ENCODE measurements around the gene STOML1.
"Not testable (repeated sequence)": the region's sequence is repeated elsewhere in the genome, so short reads cannot be mapped to it uniquely, and the experiment has no call there.

Gene STOML1

DNA sequence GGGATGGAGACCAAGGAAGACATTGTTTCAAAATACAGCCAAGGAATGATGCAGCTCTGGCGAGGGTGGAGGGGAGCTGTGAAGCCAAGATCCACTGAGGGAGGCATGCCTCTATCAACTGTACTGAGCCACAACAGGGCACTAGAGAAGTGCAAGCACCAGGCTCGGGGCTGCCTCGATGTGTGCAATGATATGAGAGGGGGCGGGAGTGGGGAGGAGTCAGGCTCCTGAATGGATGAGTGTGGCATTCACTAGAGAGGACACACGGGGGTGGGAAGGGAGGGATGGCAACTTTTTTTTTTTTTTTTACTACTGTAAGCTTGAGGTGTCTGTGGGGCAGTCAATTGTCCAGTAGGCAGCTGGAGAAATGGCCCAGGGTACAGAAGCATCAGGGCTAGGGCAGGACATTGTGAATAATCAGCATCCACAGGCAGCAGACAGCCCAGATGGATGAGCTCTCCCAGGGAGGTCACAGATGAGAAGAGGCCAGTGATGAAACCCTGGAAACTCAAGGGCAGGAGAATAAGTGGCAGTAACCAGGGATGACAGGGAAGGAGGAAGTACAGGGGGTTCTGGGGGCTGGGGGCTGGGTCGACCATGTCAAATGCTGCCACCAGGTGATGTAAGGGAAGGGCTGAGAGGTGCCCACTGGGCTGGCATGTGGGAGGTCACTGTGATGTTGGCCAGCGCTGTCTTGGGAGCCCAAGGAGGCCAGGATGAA lies 5.9 kb downstream of the STOML1 start:
- DNase-seq, result no peak

DNA sequence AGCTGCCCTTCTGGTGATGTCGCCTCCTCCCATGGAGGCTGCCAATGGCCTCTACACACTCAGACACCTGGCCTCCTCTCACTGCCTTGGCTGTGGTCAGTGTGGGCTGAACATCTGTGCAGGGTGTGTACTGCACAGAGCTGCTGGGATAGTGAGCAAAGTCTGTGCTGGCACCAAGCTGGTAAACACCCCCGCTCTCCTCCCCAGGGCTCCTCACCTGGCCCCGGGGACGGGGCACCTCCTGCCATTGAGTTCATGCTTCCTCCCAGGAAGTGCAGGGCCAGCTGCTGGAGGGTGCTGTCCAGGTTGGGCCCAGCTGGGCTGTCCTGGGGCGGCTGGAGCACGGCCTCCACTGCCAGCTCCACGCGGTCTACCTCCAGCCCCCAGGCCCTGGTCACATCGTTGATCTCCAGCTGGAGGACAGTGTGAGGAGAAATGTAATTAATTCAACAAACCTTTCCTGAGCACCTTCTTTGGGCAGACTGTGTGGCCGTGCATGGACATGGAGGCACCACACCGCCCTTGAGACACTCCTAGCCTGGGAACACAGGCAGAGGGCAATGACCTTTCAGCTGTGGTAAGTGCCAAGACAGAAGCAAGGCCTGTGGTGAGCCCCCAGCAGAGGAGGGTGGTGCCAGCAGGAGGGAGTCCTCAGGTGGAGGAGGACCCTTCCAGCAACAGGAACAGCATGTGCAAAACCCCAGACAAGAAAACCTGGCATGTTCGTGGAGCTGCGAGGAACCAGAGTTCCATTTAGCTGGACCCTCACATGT lies 6.8 kb downstream of the STOML1 start:
- no peak for DNase-seq

DNA sequence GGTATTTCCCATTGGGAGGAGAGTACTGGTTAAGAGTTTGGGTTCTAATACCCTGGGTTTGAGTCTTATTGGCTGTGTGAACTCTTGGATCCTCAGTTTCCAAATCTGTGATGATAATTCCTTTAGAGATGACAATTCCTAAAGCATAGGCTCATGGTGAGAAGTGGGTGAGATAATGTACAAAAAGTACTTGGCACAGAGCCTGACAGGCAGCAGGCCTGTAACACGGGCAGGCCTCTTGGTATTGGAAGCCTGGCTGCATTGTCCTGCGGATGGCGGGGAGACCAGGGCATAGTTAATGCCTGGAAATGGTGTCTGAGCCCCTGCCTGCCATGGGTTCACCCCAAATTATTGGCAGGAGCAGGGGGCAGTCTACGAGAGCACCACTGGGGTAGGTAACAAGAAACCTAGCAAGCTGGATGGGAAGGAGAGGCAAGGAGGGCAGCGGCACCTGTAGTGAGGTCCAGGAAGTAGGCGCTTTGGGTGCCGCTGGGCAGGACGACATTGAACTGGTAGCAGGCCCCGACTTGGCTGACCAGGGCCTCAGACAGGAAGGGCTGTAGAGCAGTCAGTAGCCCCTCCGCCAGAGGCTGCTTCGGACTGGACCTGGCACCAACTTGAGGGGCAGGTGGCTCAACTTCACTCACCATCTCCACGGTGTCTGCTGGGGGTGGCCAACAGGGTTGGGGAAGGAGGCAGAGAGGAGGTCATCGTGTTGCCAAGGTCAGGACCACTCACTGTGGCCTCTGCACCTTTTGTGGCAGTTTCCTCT lies 7.7 kb downstream of the STOML1 start:
- DNase-seq, result no peak

DNA sequence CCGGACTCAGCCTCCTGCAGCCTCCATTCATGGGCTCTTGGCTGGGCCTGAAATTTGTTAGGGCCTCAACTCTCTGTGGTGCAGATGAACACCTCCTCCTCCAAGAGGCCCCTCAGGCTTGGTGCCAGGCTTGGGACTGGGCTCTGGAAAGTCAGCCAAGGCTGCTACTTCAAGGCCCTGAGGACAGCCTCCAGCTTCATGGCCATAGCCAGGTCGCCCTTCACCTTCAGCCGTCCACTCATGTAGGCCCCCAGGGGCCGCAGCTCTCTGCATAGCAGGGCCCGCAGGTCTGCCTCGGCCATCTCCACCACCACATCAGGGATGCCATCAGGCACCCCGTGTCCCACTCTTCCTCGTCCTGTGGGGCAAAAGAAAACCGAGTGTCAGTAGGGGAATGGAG lies 8.3 kb downstream of the STOML1 start:
- no peak for DNase-seq

DNA sequence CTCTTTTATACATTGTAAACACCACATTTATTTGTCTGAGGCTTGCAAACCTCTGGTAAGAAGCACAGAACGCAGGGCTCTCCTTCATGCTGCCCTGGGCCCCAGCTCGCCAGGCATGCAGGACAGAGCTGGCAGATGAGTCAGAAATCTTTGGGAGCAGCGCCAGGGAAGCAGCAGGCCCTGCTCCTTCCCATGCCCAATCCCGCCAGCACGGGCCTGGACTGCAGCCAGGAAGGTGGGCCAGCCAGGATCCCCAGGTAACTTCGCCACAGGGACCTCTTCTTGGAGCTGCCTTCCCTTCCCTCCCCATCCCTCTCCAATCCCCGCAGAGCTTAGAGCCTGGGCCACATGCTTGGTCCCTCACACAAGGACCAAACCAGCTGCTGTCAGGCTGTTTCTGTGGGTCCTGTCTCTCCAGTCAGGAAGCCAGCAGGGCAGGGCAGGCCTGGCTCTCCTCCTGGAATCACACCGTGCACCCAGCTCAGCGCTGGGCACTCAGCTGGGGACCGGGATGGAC lies 8.8 kb downstream of the STOML1 start:
- no peak for DNase-seq

DNA sequence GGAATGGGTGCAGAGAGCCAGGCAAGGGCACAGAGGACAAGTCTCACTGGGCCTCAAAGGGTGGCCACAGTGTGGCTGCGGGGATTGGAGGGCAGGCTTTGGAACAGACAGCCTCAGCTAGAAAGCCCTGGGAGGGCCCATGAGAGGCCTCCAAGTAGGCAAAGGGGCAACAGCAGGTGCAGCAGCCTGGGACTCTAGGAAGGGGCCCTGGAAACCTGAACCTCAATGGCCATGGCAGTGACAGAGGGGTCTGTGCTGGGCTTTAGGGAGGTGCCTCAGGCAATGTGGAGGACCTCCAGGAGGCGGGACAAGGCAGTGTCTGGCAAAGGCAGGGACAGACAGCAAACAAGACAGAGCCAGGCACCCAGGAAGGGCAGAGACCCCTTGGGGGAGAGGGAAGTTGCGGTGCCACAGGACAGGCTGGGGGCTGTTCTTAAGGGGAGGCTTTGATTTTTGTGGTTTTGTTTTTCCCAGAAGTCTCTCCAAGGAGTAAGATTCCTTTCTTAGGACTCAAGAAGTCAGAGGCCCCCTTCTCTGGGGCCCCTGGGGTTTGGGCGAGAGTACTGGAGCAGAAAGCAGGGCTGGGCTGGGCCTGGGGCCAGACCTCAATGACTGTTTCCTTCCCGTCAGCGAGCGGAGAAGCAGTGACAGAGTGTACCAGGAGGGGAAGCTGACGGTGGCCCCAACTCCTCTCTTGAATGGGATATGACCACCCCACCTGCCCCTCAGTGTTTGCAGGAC lies 9.7 kb downstream of the STOML1 start:
- no peak for DNase-seq

DNA sequence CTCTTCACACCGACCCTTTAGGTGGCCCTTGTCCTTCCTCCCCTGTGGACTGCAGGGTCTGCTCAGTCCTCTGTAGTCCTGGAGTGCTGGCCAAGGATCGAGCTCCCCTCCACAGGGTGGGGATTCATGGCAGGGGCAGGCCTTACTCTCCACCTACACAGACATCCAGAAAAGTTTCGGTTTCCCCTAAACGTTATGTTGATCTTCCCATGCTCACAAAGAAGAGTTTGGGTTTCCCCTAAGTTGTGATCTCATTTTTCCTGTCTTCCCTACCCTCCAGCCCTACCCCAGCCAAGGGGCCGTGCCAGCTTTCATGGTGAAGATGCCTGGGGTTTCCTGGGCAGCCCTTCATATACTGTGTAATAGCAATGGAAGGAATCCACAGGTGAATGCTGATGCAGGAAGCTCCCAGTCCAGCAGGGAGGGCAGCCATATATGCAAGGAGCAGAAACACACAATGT lies 10.3 kb downstream of the STOML1 start:
- DNase-seq, result no peak

DNA sequence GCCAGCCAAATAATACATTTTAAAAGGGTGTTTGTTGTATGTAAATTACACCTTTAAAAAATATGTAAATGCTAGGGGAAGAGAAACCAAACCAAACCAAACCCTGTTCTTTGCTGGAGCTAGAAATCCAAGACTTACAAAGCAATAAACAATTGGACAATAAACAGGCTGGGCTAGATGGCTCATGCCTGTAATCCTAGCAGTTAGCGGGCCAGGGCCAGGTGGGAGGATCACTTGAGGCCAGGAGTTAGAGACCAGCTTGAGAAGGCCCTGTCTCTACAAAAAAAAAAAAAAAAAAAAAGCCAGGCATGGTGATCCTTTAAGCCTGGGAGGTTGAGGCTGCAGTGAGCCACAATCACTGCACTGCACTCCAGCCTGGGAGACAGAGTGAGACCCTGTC lies 12.5 kb downstream of the STOML1 start:
- DNase-seq, result no peak

DNA sequence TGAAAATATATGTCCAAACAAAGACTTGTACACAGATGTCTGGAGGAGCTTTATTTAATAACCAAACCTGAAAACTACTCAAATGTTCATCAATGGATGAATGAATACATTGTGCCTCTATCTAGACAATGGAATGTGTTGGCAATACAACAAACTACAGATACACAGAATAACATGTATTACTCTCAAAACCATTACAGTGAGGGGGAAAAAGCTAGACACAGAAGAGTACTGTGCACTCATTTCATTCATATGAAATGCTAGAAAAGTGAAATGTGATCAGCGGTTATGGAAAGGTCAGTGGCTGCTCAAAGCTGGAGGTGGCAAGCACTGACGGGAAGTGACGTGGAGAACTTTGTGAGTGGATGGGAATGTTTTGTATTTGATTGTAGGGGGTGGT lies 13.2 kb downstream of the STOML1 start:
- no peak for DNase-seq

DNA sequence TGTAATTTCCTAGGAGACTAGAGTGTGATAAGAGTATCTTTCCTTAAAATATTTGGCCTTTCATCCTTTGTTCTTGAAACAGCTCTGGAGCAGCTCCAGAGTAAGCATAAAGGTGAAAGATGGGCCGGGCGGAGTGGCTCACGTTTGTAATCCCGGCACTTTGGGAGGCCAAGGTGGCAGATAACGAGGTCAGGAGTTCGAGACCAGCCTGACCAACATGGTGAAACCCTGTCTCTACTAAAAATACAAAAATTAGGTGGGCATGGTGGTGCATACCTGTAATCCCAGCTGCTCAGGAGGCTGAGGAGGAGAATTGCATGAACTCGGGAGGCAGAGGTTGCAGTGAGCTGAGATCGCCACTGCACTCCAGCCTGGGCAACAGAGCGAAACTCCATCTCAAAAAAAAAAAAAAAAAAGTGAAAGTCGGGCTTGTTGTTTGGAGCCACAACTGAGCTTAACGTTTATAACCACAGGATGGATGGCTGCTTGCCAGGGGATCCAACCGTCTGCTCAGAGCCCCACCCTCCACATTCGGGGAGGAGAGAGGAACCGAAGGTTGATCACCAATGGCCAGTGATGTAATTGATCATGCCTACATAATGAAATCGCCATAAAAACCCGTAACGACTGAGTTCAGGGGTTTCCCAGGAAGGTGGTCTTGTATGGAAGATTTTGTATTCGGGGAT lies 16.5 kb downstream of the STOML1 start:
- DNase-seq, result not testable (repeated sequence)

DNA sequence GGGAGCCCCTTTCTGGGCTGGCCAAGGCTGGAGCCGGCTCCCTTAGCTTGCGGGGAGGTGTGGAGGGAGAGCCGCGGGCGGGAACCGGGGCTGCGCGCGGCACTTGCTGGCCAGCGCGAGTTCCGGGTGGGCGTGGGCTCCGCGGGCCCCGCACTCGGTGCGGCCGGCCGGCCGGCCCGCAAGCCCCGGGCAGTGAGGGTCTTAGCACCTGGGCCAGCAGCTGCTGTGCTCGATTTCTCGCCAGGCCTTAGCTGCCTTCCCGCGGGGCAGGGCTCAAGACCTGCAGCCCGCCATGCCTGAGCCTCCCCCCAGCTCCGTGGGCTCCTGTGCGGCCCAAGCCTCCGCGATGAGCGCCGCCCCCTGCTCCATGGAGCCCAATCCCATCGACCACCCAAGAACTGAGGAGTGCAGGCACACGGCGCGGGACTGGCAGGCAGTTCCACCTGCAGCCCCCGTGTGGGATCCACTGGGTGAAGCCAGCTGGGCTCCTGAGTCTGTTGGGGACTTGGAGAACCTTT lies 18.4 kb downstream of the STOML1 start:
- DNase-seq, result not testable (repeated sequence)

DNA sequence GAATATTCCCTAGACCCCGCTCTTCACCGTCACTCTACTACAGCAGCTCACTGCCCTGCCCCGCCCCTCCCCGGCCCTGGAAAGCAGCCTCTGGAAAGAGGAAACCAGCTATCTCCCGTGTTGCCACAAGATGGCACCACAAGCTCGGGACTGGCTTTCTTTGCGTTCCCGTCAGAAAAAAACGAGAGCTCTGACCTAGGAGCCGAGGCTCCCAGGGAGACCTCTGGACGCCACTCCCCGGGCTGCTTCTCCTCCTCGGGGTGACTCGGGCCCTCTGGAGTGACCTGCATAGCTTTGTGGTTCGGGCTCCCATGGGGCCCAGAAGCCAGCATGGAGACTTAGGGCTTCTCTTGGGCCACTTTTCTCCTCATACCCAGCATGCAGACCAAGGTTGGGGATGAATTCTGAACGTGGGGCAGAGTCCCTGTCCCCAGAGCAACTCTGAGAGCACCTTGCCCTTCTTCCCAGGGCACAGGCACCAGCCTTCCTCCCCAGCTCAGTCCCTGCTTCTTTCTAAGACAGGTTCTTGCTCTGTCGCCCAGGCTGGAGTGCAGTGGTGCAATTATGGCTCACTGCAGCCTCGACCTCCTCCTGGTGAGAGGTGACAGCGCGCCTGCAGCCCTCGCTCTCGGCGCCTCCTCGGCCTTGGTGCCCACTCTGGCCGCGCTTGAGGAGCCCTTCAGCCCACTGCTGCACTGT lies 19.0 kb downstream of the STOML1 start:
- peak; percentile 75 for DNase-seq

DNA sequence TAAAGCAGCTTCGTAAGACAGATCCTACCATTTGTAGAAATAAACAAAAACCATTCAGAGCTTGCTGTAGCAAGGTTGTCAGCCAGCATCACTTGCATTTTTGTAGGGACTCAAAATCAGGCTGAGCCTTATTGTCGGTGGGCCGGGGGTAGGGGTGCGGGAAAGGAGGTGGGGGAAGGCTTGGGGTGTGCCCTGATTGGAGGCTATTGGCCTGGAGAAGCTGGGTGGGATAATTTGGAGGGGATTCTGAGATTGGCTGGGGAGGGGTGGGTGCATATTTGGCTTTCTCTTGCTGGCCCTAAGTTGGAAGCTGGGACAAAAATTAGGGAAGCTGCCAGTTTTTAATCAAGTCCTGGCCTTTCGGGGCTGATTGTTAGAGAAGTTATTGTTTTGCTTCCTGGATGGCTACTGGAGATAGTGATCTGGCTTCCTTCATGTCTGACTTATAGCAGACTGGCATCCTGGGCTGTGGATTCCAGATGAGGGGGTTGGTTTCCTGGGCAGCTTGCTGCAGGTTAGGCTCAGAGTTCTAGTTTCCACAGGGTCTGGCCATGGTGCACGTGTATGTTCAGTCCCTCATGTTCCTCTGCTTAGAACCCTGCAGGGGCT lies 22.8 kb downstream of the STOML1 start:
- no peak for DNase-seq

DNA sequence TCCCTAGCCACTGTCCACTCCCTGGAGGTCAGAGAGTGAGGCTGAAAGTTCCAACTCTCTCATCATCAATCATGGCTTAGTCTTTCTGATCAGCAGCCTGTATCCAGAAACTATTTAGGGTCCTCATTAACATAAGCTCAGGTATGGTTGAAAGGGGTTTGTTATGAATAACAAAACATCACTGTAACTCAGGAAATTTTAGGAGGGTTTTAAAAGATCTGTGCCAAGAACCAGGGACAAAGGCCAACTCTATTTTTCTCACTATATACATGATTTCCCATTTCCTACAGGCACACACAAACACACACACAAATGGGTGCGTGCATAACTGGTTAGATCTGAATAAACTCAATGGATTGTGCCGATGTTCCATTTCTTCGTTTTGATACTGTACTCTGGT lies 23.6 kb downstream of the STOML1 start:
- DNase-seq, result no peak

DNA sequence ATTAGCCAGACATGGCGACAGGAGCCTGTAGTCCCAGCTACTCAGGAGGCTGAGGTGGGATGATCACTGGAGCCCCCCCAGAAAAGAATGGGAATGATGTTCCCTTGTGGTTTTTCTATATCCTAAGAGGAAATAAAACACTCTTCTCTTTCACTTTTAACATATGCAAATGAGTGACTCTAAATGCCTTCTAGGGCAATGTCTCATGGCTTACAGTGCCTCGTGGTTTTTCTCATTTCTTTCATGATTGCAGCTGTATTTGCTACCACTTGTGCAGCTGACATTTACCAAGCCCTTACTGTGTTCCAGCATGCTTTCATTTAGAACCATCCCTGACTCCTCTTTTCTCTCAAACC lies 26.4 kb downstream of the STOML1 start:
- no peak for DNase-seq

DNA sequence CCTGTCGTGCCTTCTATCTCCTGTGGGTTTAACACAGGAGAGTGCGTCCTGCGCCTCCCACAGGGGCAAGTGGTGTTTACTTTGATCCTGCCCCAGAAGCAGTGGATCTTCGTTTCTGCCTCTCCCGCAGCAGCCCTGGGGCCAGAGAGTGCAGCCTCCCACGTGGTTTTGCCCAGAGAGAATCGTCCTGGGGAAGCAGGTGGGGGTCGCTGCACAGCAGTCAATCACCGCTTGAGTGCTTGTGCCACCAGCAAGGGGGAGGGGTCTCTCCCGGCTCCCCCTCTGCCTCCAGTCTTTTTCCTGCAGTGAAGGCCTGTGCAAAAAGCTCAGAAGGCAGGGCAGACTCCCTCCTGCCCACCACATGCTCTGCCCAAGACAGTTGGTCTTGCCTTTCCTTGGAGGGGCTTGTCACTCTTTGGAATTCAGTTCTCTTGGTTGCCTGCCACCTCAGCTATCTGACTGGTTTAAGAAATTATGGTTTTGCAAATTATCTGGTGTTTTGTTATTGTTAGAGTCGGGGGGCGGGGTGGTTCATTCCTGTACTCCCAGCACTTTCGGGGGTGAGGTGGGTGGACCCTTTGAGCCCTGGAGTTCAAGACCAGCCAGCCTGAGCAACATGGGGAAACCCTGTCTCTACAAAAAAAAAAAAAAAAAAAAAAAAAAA lies 26.9 kb downstream of the STOML1 start:
- DNase-seq, result no peak

DNA sequence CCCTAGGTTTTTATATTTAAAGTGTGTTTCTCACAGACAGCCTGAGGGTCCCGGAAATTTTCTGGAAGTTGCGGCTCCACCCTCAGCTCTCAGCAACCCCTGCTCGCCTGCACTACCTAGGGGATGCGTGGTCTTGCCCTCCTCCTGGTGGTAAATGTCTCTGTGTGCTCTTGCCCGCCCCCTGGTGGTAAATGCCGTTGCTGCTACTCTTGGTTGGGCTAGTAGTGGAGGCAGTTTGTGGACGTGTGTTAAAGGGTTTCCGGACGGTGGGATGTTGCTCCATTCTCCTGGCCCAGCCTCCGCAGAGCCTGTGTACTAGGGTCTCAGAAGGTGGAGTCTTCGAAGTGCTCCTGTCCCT lies 27.4 kb downstream of the STOML1 start:
- DNase-seq, result peak; percentile 46

DNA sequence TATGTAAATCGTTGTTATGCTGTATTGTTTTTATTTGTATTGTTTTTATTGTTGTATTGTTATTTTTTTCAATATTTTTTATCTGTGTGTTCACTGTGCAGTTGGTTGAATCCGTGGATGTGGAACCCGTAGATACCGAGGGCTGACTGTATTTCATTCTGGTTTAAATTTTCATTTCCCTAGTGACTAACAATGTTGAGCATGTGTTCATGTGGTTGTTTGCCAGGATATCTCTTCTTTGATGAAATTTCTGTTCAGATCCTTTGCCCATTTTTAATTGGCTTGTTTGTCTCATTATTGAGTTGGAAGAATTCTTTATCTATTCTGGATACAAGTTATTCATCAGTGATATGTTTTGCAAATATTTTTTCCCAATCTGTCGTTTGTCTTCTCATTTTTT lies 29.7 kb downstream of the STOML1 start:
- no peak for DNase-seq

DNA sequence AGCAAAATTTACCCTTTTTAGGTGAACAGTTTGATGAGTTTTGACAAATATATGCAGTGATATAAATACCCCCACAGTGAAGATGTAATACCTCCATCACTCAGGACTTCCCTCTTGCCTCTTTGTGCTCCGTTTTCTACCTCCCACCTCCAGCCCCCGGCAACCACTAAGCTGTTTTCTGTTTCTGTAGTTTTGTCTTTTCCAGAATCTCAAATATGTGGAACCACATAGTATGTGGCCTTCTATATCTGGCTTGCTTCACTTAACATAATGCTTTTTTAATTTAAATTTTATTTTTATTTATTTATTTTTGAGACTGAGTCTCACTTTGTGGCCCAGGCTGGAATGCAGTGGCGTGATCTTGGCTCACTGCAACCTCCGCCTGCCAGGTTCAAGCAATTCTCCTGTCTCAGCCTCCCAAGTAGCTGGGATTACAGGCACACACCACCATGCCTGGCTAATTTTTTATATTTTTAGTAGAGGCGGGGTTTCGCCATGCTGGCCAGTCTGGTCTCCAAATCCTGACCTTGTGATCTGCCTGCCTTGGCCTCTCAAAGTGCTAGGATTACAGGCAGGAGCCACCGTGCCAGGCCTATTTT lies 31.5 kb downstream of the STOML1 start:
- DNase-seq, result not testable (repeated sequence)

DNA sequence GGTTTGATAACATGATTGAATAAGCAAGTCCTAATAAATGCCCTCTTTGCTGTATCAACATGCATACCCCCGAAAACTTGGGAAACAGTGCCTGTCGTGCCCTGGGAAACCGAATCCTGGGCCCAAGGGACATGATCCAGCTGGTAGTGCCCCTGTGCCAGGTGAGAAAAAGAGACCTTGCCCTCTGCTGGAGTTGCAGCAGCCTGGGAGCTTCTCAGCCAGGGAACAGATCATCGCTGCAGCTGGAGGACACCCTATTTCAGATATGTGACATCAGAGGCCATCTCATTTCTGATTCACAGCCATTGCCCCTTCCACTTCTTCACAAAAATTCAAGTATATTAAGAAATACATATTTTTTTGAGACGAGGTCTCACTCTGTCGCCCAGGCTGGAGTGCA lies 32.3 kb downstream of the STOML1 start:
- DNase-seq, result no peak
